ENCODE data around the gene HOXB9.

GRCh38 chr17:48655913-48656312 lies 29.8 kb upstream of the HOXB9 start:
- no peak for TF ChIP-seq EZH2 (IDR thresholded peaks at IDR 0.05; ENCODE audit: insufficient read depth, low read length)
- TF ChIP-seq, protein P1, sequence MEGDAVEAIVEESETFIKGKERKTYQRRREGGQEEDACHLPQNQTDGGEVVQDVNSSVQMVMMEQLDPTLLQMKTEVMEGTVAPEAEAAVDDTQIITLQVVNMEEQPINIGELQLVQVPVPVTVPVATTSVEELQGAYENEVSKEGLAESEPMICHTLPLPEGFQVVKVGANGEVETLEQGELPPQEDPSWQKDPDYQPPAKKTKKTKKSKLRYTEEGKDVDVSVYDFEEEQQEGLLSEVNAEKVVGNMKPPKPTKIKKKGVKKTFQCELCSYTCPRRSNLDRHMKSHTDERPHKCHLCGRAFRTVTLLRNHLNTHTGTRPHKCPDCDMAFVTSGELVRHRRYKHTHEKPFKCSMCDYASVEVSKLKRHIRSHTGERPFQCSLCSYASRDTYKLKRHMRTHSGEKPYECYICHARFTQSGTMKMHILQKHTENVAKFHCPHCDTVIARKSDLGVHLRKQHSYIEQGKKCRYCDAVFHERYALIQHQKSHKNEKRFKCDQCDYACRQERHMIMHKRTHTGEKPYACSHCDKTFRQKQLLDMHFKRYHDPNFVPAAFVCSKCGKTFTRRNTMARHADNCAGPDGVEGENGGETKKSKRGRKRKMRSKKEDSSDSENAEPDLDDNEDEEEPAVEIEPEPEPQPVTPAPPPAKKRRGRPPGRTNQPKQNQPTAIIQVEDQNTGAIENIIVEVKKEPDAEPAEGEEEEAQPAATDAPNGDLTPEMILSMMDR (IDR thresholded peaks at IDR 0.05; ENCODE audit: insufficient read depth, low read depth, low read length): no peak

All from astrocyte (in vitro differentiated cells and primary cell).